HG02610 (cell line): ENCODE results near the gene SMARCA2.

Source experiments
- ATAC-seq: cut with Tn5 transposase; IDR thresholded peaks from one replicate; pipeline ENCODE4 v1.9.1; 2021; ENCODE audit warnings: mild to moderate bottlenecking, moderate library complexity; ENCODE audit not compliant: unreplicated experiment

Gene SMARCA2

DNA sequence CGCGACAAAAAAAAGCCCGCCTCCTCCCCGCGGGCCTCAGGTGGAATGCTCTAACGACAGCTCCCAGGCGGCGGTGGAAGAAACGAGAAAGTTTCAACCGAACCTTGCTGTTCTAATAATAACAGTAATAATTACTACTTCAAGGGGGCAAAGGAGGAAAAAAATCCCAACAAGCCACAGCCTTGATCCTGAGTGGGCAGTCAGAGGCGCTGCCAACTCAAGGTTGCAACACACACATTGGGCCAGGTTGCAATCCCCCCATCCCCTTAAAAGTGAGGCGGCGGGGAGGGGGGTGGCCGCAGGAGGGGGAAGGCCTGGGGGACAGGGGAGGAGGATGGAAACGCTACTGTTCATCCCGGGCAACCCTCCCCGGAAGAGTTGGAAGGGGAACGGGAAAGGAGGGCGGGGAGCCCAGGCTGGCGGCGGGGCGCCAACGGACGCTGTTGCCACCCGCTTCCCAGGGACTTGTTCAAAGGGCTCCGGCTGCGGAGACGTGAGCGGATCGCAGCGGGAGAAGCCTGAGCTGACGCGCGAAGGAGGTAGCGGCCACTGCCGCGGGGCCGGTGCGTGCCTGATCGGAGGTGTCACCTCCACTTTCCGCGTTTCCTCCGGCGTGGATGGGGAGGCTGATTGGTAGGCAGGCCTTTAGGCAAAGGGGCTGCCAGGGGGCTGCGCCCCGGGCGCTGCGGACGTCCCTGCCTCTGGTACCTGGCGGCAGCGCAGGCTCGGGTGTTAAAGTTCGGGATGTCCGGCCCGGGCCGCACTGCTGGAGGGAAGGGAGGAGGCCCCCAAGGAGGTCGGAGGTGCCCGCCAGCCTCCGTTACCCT lies 647 bp downstream of the SMARCA2 start:
- no peak for ATAC-seq

DNA sequence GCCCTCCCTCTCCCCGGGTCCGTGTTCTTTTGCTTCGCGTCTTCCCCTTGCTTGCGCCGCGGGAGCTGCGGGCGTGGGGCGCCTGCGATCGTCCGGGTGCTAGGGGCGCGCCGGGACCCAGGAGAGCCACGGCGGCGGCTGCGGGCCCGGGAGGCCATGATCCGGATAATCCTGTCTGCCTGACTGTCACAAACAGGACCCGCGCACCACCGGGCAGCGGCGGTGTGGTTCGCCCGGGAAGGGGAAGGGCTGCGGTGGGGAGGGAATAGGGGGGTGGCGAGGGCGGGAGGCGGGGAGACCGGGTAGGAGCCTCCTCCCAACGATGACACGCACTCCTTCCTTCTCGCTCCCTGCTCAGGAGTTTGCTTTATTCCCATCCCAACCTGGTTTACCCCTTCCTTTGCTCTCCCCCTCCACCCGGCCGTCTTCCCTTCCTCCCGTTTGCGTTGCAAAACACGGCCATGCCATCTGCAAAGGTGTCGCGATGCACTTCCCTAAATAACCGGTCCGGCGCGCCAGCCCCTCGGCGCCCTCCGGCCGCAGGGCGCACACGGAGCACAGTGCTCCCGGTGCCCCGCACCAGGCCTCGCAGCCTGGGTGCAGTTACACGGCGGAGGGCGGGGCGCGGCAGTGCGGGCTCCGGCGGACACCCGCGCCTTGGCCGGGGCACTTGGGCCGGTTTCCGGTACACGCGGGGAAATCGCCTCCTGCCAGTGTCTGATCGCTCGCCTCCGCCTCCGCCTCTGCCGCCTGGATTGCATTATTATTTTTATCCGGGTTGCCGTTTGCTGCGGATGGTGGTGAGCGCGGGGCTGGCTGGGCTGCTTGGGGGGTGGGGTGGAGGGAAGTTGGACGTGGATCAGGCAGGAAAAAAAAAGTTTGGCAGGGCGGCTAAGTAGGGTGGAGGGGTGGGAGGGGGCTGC lies 1.5 kb downstream of the SMARCA2 start:
- no peak for ATAC-seq

DNA sequence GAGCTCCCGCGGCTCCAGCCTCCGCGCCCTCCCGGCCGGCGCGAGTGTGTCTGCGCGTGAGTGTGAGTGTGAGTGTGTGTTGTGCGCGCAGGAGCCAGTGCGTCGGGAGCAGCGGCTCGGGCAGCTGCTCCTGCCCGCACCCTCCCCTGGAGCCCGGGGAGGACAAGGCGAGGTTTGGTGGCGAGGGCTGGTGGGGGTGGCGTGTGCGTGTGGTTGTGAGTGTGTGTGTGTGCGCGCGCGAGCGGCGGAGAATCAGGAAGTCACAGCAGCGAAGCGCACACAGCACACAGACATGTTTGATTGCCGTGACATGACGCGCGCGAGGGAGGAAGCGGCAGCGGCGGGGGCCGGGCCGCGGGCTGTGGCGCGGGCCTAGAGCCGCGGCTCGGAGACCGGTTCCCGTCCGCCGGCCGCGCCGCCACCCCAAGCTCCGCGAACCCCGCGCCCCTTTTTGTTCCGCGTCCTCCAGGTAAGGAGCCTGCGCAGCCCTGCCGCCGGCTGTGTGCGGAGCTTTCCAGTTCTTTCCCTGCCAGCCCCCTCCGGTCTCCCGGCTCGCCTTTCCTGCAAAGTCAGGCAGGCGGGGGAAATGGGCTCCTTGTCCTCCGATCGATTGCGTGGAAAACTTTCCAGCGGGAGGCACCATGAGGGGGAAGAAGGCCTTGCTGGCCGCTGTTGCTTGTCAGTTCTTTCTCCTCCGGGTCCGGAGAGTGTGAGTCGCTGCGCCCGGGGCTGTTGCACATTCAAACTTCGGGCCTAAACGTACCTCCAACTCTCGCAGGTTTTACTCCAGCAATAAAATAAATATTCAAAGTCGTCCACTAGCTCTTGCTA lies 2.4 kb downstream of the SMARCA2 start:
- peak; percentile 23 for ATAC-seq

DNA sequence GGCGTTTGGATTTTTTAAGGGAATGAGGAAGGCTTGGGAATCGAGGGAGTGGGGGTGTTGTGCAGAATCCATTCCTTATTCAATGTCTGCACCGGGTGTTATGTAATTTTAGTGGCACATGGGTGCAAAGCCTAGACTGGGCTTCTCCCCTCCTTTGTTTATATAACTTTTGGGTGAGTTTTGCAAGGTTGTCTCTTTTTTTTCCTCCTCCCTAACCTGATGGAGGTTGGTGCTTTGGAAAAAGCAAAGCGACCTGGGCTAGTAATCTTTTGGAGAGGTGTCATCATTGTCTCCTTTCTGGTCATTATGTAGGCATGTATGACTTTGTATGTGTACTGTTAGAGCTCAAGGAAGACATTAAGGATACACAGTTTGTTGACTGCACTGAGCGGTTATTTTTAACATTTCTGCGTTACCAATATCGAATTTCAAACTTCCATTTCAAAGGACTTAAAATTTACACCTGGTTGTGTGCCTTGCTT lies 3.1 kb downstream of the SMARCA2 start:
- no peak for ATAC-seq

GRCh38 chr9:2018764-2019558 lies 3.8 kb downstream of the SMARCA2 start:
- ATAC-seq, result no peak

DNA sequence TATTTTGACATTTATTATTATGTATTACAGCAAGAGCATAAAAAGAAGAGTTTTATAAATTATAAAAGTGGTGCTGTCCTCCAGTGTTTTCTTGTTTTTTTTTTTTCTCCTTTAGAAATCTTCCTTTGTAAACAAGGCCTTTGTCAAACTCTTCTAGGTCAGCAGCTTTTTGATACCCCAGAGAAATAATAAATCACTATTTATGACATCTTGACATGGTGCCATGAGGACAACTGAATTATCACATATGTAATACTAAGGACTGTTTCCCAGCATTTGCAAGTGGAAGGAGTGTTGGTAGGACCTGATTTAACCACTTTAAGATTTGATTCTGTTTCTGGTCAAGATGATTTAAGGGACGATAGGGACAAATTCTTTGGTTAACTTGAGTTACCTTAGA lies 4.6 kb downstream of the SMARCA2 start:
- ATAC-seq, result no peak

DNA sequence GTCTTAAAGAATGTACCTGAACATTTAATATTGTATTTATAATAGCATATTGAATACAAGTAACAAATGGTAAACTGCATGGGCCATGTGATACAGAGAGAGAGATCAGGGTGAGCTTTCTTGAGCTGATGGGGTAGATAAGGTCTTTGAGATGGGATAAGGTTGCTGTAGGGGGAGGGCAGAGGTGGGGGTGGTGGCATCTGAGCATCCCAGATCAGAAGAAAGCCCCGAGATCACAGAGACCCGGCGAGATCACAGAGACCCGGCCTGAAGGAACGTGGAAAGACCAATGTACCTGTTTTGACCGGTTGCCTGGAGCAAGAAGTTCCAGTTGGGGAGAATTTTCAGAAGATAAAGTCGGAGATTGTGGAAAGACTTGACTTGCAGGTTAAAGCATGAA lies 6.6 kb downstream of the SMARCA2 start:
- no peak for ATAC-seq

- no peak for ATAC-seq
Observed at GRCh38 chr9:2022560-2022959, 7.4 kb downstream of the SMARCA2 start.

- ATAC-seq, result no peak
Observed at GRCh38 chr9:2023042-2023441, 7.9 kb downstream of the SMARCA2 start.

DNA sequence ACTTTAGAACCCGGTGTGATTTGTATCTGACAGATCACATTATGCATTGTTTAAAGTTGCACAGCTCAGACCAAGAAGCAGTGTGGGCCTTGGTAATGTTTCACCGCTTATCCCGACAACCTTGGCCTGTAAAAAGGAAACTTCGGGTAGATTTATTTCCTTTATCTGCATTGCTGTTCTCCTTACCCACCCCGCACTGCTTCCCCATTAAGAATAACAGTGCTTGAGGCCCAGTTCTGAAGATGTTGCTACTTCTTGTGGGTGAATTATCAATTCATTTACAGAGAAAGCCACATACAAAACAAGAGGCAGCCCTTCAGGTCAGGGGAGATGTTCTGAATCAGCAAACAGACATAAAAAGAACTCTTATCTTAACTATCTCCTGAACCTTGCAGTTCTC lies 8.4 kb downstream of the SMARCA2 start:
- peak; percentile 53 for ATAC-seq

- peak; percentile 29 for ATAC-seq
Observed at GRCh38 chr9:2024888-2025782, 10.0 kb downstream of the SMARCA2 start.

DNA sequence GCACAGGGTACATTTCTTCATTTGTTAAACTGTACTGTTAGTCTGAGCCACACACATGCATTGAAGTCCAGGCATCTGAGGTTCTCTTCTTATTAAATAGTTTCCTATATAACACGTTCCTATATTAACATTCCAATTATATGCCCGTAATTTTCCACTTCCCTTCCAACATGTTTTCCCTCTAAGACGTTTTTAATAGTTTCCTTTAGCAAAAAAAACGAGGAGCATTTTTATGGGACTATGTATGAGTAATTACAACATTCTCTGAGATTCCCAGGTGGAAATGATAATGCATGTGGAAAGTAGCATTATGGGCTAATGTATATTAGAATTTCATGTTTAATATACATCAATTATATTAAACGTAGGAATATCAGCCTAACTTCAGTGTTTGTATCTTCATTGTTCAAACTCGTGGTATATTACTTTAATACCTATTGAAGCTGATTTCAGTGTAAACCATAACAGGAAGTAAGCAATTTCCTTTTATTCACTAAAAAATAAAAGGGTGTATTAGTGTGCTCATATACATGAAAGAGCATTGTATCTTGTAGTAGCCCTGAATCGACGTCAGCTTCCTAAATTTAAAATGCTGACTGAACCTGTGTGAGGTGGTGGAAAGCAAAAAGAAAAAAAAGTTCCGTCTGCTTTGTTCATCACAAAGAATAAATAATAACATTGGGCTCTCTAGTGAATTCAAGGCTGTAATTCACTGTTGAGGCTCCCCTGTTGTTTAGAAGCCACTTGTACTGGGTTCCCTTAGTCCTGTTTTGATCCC lies 11.3 kb downstream of the SMARCA2 start:
- no peak for ATAC-seq

GRCh38 chr9:2027543-2028160 lies 12.5 kb downstream of the SMARCA2 start:
- no peak for ATAC-seq

- no peak for ATAC-seq
Observed at GRCh38 chr9:2028888-2029287, 13.7 kb downstream of the SMARCA2 start.

DNA sequence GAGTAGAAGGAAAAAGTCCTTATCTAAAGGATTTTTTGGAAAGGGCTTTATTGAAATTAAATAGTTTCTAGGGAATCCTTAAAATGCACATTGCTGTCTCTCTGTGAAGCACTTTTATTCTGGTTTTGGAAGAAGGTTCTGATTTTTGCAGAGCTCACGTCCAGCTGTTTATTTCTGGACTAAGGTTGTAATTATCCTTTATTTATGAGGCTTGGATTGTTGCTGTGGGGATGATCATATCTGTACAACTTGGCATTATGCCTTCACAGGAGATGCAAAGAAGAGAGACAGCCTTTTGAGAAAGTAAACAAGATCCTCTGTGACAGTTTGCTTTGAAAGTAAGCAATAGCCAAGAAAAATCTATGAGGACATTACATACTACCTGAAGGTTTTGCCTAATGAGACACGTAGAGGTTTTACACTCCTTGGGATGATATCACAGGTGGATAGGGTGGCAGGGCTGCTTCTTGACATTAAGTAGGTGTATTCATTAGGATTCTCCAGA lies 14.6 kb downstream of the SMARCA2 start:
- no peak for ATAC-seq

GRCh38 chr9:2032234-2032633 lies 17.1 kb downstream of the SMARCA2 start:
- ATAC-seq, result no peak

- no peak for ATAC-seq
Observed at GRCh38 chr9:2036844-2037243, 21.7 kb downstream of the SMARCA2 start.
